Body of pancreas (tissue), 4 donors: ENCODE results near the gene SLC24A4.

Source experiments
- POLR2A ChIP-seq, 3 donors: fragments of 450-650 bp; IDR thresholded peaks; one replicate each; pipeline ENCODE4 v1.6.1; 2016; ENCODE audit warnings: antibody characterized with exemption in 3 of 3, mild to moderate bottlenecking in 2 of 3
- TF ChIP-seq, protein P1 (sequence below), 7 experiments: fragments of 450-650 bp in 4 of 7; fragments of 200-600 bp in 3 of 7; sonication (generic) in 3 of 7; IDR thresholded peaks; one replicate each; pipeline ENCODE4 v1.5.1; 2016 to 2019; ENCODE audit warnings: antibody characterized with exemption in 7 of 7

- no peak for TF ChIP-seq POLR2A (IDR thresholded peaks at IDR 0.05)
- TF ChIP-seq, protein P1, sequence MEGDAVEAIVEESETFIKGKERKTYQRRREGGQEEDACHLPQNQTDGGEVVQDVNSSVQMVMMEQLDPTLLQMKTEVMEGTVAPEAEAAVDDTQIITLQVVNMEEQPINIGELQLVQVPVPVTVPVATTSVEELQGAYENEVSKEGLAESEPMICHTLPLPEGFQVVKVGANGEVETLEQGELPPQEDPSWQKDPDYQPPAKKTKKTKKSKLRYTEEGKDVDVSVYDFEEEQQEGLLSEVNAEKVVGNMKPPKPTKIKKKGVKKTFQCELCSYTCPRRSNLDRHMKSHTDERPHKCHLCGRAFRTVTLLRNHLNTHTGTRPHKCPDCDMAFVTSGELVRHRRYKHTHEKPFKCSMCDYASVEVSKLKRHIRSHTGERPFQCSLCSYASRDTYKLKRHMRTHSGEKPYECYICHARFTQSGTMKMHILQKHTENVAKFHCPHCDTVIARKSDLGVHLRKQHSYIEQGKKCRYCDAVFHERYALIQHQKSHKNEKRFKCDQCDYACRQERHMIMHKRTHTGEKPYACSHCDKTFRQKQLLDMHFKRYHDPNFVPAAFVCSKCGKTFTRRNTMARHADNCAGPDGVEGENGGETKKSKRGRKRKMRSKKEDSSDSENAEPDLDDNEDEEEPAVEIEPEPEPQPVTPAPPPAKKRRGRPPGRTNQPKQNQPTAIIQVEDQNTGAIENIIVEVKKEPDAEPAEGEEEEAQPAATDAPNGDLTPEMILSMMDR (IDR thresholded peaks at IDR 0.05), result no peak
These were observed 57.6 kb downstream of the SLC24A4 start for GRCh38 chr14:92380582-92380981.
